T-helper 17 cell (primary cell): ENCODE measurements around the gene ATG4B. TPM values are rescaled to one million over a fixed set of nuclear protein-coding genes. Genes with fewer than 3 reads are reported as not detected.

Experiments used
- ATAC-seq: fragments of 150-1000 bp; cut with Tn5 transposase; 2 replicates; pipeline ENCODE4 v1.10.0; 2021; ENCODE audit warnings: mild to moderate bottlenecking, moderate library complexity
- DNase-seq, 3 donors: peaks; one replicate each; pipeline versions ENCODE4 v3.0.0 to v3.0.0-alpha.2; 2020 to 2021
- H3K9me3 ChIP-seq: one replicate; pipeline ENCODE4 v1.7.0; 2013; ENCODE audit warnings: low read length, mild to moderate bottlenecking; ENCODE audit not compliant: control insufficient read depth, poor library complexity, severe bottlenecking
- H3K27ac Mint-ChIP-seq: one replicate; pipeline ENCODE4 v1.8.0; 2022; ENCODE audit warnings: mild to moderate bottlenecking, moderate library complexity, mixed read lengths
- H3K27me3 Mint-ChIP-seq: one replicate; pipeline ENCODE4 v1.8.0; 2022; ENCODE audit warnings: mixed read lengths
- H3K36me3 Mint-ChIP-seq: one replicate; pipeline ENCODE4 v1.8.0; 2022; ENCODE audit warnings: low read depth, mixed read lengths
- H3K4me1 Mint-ChIP-seq: one replicate; pipeline ENCODE4 v1.8.0; 2022; ENCODE audit warnings: mild to moderate bottlenecking, mixed read lengths
- H3K4me3 Mint-ChIP-seq: one replicate; pipeline ENCODE4 v1.8.0; 2022; ENCODE audit warnings: mild to moderate bottlenecking, moderate library complexity, mixed read lengths
- total RNA-seq, 4 donors: library from RNA in 2 of 4; stranded (reverse) in 2 of 4; gene quantifications; one replicate each; pipeline ENCODE4 v1.2.3 and lab custom pipeline; 2022 to 2026

ATG4B gene
- total RNA-seq, 2 donors from 2014 or later: 104 to 119 TPM

- Mint-ChIP-seq H3K27me3 (no peaks in the 10 kb centered on the region), H3K36me3 (peaks cover 13% of the 10 kb centered on the region), H3K4me1 (peaks cover 11% of the 10 kb centered on the region), H3K27ac (no peak overlapping the region), H3K4me3 (no peak overlapping the region)
- ATAC-seq (no peak), DNase-seq (no peak)
- H3K9me3 ChIP-seq: no peaks in the 10 kb centered on the region
Measured at GRCh38 chr2:241706537-241706936, 69.0 kb downstream of the ATG4B start.

DNA sequence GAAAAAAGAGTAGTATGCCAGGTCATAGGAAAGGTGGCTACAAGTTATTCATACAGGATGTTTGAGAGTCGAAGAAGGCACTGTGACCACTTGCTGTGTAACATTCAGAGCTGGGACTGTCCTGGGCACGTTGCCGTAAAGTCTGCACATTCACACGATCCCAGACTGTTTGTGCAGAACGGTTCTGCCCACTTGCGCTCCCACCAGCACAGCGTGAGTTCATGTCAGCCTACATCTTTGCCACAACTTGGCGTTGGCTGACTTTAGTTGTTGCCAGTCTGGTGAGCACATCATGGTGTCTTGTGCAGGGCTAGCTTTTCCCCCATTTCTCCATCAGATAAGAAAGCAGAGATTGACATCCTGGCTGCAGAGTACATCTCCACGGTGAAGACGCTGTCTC lies 71.4 kb downstream of the ATG4B start:
- H3K4me3 Mint-ChIP-seq: no peak overlapping the region
- peaks cover 13% of the 10 kb centered on the region for H3K36me3 Mint-ChIP-seq
- H3K27ac Mint-ChIP-seq: no peak overlapping the region

DNA sequence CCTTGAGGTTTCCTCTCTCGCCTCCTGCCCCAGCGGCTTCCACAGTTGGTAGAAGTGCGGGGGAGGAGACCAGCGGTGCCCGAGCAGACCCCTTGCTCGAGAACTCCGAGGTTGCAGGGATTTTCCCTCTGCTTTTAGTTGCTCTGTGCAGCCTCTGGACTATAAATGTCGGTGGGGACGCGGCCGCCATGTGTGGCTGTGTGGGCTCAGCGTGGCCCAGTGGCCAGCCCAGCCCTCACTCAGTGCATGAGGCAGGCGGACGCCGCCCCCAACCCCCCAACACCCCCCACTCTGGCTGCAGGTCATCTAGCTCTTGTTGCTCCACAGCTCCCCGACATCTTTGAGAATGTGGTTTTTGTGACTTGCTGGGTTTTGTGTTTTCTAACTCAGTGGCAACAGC lies 81.6 kb downstream of the ATG4B start:
- peaks cover 2% of the 10 kb centered on the region for H3K36me3 Mint-ChIP-seq
- no peaks in the 10 kb centered on the region for H3K4me1 Mint-ChIP-seq
- DNase-seq (no peak), ATAC-seq (no peak)
- H3K27me3 Mint-ChIP-seq: no peaks in the 10 kb centered on the region
- no peaks in the 10 kb centered on the region for H3K9me3 ChIP-seq
- no peak overlapping the region for H3K4me3 Mint-ChIP-seq
- H3K27ac Mint-ChIP-seq: no peak overlapping the region

More for the DNA sequence above, 71.4 kb downstream of the ATG4B start:
- no peaks in the 10 kb centered on the region for H3K9me3 ChIP-seq
- no peak for ATAC-seq
- H3K27me3 Mint-ChIP-seq: no peaks in the 10 kb centered on the region
- H3K4me1 Mint-ChIP-seq: peaks cover 4% of the 10 kb centered on the region
- no peak for DNase-seq

- H3K4me3 Mint-ChIP-seq: no peak overlapping the region
- H3K27me3 Mint-ChIP-seq: no peaks in the 10 kb centered on the region
- H3K4me1 Mint-ChIP-seq: no peaks in the 10 kb centered on the region
- no peak overlapping the region for H3K27ac Mint-ChIP-seq
- no peaks in the 10 kb centered on the region for H3K9me3 ChIP-seq
- DNase-seq (no peak), ATAC-seq (no peak)
- H3K36me3 Mint-ChIP-seq: peaks cover 2% of the 10 kb centered on the region
Measured at GRCh38 chr2:241720099-241720498, 82.6 kb downstream of the ATG4B start.

GRCh38 chr2:241720560-241720959 lies 83.1 kb downstream of the ATG4B start:
- H3K9me3 ChIP-seq: no peaks in the 10 kb centered on the region
- H3K4me1 Mint-ChIP-seq: no peaks in the 10 kb centered on the region
- peak overlapping the region; percentile 51 for H3K27ac Mint-ChIP-seq
- no peak for DNase-seq
- peaks cover 2% of the 10 kb centered on the region for H3K36me3 Mint-ChIP-seq
- no peak for ATAC-seq
- H3K4me3 Mint-ChIP-seq: no peak overlapping the region
- no peaks in the 10 kb centered on the region for H3K27me3 Mint-ChIP-seq

GRCh38 chr2:241721852-241722251 lies 84.4 kb downstream of the ATG4B start:
- ATAC-seq (no peak), DNase-seq (no peak)
- Mint-ChIP-seq H3K27ac (no peak overlapping the region), H3K27me3 (no peaks in the 10 kb centered on the region), H3K4me1 (no peaks in the 10 kb centered on the region), H3K4me3 (no peak overlapping the region), H3K36me3 (no peaks in the 10 kb centered on the region)
- no peaks in the 10 kb centered on the region for H3K9me3 ChIP-seq

GRCh38 chr2:241722896-241723454 lies 85.5 kb downstream of the ATG4B start:
- no peak for DNase-seq
- Mint-ChIP-seq H3K27me3 (no peaks in the 10 kb centered on the region), H3K4me3 (no peak overlapping the region), H3K4me1 (no peaks in the 10 kb centered on the region), H3K36me3 (no peaks in the 10 kb centered on the region), H3K27ac (no peak overlapping the region)
- no peak for ATAC-seq
- H3K9me3 ChIP-seq: no peaks in the 10 kb centered on the region

Other genes starting within 250 kb of the ATG4B start
- gene STK25, start 129.1 kb upstream of the ATG4B start, total RNA-seq: 100 to 1,000 TPM; 105 to 109 TPM
- not detected for gene BOK, start 78.9 kb upstream of the ATG4B start, total RNA-seq
- gene THAP4, start 535 bp upstream of the ATG4B start, total RNA-seq: 10 to 100 TPM; 28.0 to 36.9 TPM
- gene DTYMK, start 49.1 kb downstream of the ATG4B start, total RNA-seq: 10 to 100 TPM; 11.9 TPM
- gene ING5, start 64.3 kb downstream of the ATG4B start, total RNA-seq: 10 to 100 TPM; 50.2 to 60.8 TPM
- gene D2HGDH, start 96.9 kb downstream of the ATG4B start, total RNA-seq: 10 to 100 TPM; 28.0 to 32.6 TPM
- gene GAL3ST2, start 139.1 kb downstream of the ATG4B start, total RNA-seq: 1 to 10 TPM; 2.2 to 2.4 TPM
- 1 to 10 TPM; 4.1 to 9.4 TPM for gene NEU4, start 171.5 kb downstream of the ATG4B start, total RNA-seq
- 10 to 100 TPM in 1 of 2 donors, 1 to 10 TPM in 1; 8.1 to 10.4 TPM for gene PDCD1, start 221.2 kb downstream of the ATG4B start, total RNA-seq
- gene RTP5, start 232.0 kb downstream of the ATG4B start, total RNA-seq: under 1 TPM in 1 of 2 donors, not detected in 1; 0.12 TPM